OCI-LY1 (cell line): Measurements from ENCODE around the gene NOX3.

Experiments used
- CTCF ChIP-seq: fragments of 200-600 bp; sonication (generic), shearing (Covaris generic); IDR thresholded peaks from 2 replicates; pipeline ENCODE4 v1.5.1; 2017; ENCODE audit warnings: mild to moderate bottlenecking, antibody characterized with exemption, low read length, moderate library complexity, mixed read lengths
- EZH2 ChIP-seq: fragments of 200-600 bp; sonication (generic), shearing (Covaris generic); IDR thresholded peaks from 2 replicates; pipeline ENCODE4 v1.8.0; 2017; ENCODE audit warnings: borderline replicate concordance, mixed run types, mild to moderate bottlenecking, antibody characterized with exemption, low read length, moderate library complexity, mixed read lengths

DNA sequence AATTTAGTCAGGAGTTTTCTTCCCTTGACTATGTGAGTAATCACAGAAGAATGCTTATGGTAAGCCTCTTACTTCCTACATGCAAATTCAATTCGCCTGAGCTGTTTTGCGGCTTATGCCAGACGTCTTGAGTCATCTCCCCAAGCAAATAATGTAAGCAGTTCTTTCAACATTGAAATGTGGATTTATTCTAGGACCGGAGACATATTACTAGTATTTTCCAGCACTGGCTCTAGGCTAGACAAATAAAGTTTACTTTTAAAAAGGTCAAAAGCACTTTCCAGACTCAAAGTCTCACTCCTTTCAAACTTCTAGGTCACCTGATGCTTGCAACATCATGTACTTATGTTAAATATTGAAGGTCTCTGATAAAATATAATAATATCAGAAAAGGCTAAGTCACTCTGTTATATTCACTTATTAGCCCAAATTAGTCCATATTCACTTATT lies 38.1 kb upstream of the NOX3 start:
- no peak for TF ChIP-seq EZH2
- TF ChIP-seq CTCF, result no peak
